ENCODE results near the gene NECTIN2. TPM values are rescaled to one million over a fixed set of nuclear protein-coding genes. Genes with fewer than 3 reads are reported as not detected.

NECTIN2 gene
- total RNA-seq, 1 experiment from 2014 or later, result 96.3 TPM

DNA sequence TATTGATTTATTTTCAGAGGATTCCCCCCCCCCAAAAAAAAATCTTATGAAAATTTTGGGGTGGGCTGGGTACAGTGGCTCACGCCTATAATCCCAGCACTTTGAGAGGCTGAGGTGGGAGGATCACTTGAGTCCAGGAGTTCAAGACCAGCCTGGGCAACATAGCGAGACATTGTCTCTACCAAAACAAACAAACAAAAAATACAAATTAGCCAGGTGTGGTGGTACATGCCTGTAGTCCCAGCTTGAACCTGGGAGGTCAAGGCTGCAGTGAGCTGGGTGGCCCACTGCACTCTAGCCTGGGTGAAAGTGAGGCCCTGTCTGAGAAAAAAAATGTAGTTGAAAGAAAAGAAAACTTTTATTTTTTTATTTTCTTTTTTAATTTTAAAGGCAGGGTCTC lies 17.9 kb downstream of the NECTIN2 start:
- H3K9me2 ChIP-seq (ENCODE audit: insufficient read depth), result no peaks in the 10 kb centered on the region
- H3K4me3 ChIP-seq (replicated peaks in 1 of 2; ENCODE audit: low read depth in 1 of 2, low read length in 2 of 2), result no peak overlapping the region
- H3K27me3 ChIP-seq (ENCODE audit: insufficient read depth, low read length), result no peaks in the 10 kb centered on the region
- H2AFZ ChIP-seq (ENCODE audit: low read depth, low read length, poor library complexity, severe bottlenecking), result no peak overlapping the region
- DNase-seq (ENCODE audit: low read depth, low spot score) (no peak), ATAC-seq (no peak)
- ChIA-PET CTCF (no interaction called here), POLR2A (no interaction called here), RAD21 (ENCODE audit: low non-redundant PET in 1 of 2, low total read pairs in 2 of 2, uncharacterized antibody in 2 of 2, unreplicated experiment in 2 of 2) (no interaction called here)
- no peak overlapping the region for H3K27ac ChIP-seq (ENCODE audit: low read depth, low read length)
- intact Hi-C loops (cut with micrococcal nuclease), result no loop called here
- peaks cover 2 to 6% of the 10 kb centered on the region in 2 experiments; a peak in 2 of 4 replicates for H3K36me3 ChIP-seq (ENCODE audit: control insufficient read depth in 1 of 2, insufficient read depth in 2 of 2, low read length in 2 of 2)
- no peaks in the 10 kb centered on the region for H3K9me3 ChIP-seq (ENCODE audit: control insufficient read depth in 1 of 2, insufficient read depth in 1 of 2, low read depth in 1 of 2, low read length in 2 of 2)
- peaks cover 17 to 36% of the 10 kb centered on the region in 2 experiments for H3K4me1 ChIP-seq (ENCODE audit: control insufficient read depth in 1 of 2, insufficient read depth in 2 of 2, low read length in 2 of 2)
- peaks cover 41% of the 10 kb centered on the region for H3K79me2 ChIP-seq (ENCODE audit: insufficient read depth, low read length)
- H3K9ac ChIP-seq (ENCODE audit: low read length), result no peak overlapping the region
- H3K4me2 ChIP-seq (ENCODE audit: low read length), result no peak overlapping the region
- no peak for TF ChIP-seq YY1 (IDR thresholded peaks at IDR 0.05; ENCODE audit: extremely low read depth, insufficient replicate concordance, low read depth, low read length)
- no peak for TF ChIP-seq FOSL1 (IDR thresholded peaks at IDR 0.05; ENCODE audit: low read depth)
- BruUV-seq (replicated peaks), result no TSS peak
- no peaks in the 10 kb centered on the region for H4K20me1 ChIP-seq (ENCODE audit: insufficient read depth)

DNA sequence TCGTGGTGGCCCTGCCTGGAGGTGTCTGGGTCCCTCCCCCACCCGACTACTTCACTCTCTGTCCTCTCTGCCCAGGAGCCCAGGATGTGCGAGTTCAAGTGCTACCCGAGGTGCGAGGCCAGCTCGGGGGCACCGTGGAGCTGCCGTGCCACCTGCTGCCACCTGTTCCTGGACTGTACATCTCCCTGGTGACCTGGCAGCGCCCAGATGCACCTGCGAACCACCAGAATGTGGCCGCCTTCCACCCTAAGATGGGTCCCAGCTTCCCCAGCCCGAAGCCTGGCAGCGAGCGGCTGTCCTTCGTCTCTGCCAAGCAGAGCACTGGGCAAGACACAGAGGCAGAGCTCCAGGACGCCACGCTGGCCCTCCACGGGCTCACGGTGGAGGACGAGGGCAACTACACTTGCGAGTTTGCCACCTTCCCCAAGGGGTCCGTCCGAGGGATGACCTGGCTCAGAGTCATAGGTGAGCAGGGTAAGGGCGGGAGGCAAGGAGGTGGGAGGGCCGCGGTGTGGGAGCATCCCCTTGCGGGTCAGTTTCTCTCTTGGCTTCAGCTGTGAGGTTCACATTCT lies 19.2 kb downstream of the NECTIN2 start:
- POLR2A ChIA-PET, result no interaction called here
- no peaks in the 10 kb centered on the region for H3K9me3 ChIP-seq (ENCODE audit: control insufficient read depth in 1 of 2, insufficient read depth in 1 of 2, low read depth in 1 of 2, low read length in 2 of 2)
- TF ChIP-seq, protein P1, sequence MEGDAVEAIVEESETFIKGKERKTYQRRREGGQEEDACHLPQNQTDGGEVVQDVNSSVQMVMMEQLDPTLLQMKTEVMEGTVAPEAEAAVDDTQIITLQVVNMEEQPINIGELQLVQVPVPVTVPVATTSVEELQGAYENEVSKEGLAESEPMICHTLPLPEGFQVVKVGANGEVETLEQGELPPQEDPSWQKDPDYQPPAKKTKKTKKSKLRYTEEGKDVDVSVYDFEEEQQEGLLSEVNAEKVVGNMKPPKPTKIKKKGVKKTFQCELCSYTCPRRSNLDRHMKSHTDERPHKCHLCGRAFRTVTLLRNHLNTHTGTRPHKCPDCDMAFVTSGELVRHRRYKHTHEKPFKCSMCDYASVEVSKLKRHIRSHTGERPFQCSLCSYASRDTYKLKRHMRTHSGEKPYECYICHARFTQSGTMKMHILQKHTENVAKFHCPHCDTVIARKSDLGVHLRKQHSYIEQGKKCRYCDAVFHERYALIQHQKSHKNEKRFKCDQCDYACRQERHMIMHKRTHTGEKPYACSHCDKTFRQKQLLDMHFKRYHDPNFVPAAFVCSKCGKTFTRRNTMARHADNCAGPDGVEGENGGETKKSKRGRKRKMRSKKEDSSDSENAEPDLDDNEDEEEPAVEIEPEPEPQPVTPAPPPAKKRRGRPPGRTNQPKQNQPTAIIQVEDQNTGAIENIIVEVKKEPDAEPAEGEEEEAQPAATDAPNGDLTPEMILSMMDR (IDR thresholded peaks at IDR 0.05 in 2 of 3, conservative IDR thresholded peaks at IDR 0.05 in 1 of 3; ENCODE audit: borderline replicate concordance in 1 of 3, insufficient read depth in 1 of 3, low read depth in 2 of 3, low read length in 2 of 3), result no peak
- TF ChIP-seq POLR2A (IDR thresholded peaks at IDR 0.05; ENCODE audit: borderline replicate concordance, extremely low read depth, insufficient read depth, insufficient read length), result no peak
- TF ChIP-seq SP1 (IDR thresholded peaks at IDR 0.05; ENCODE audit: low read depth), result no peak
- TF ChIP-seq POLR2AphosphoS5 (IDR thresholded peaks at IDR 0.05; ENCODE audit: low read depth, low read length), result no peak
- no peak for TF ChIP-seq ELF1 (IDR thresholded peaks at IDR 0.05; ENCODE audit: borderline replicate concordance, low read depth)
- no peak for TF ChIP-seq FOSL1 (IDR thresholded peaks at IDR 0.05; ENCODE audit: low read depth)
- TF ChIP-seq CBX3 (IDR thresholded peaks at IDR 0.05; ENCODE audit: low read depth), result no peak
- TF ChIP-seq RAD21 (IDR thresholded peaks at IDR 0.05; ENCODE audit: low read depth), result no peak
- TF ChIP-seq EGR1 (IDR thresholded peaks at IDR 0.05; ENCODE audit: low read depth), result no peak
- no peak for TF ChIP-seq MAX (IDR thresholded peaks at IDR 0.05)
- TF ChIP-seq EZH2 (IDR thresholded peaks at IDR 0.05), result no peak
- TF ChIP-seq, protein P2, sequence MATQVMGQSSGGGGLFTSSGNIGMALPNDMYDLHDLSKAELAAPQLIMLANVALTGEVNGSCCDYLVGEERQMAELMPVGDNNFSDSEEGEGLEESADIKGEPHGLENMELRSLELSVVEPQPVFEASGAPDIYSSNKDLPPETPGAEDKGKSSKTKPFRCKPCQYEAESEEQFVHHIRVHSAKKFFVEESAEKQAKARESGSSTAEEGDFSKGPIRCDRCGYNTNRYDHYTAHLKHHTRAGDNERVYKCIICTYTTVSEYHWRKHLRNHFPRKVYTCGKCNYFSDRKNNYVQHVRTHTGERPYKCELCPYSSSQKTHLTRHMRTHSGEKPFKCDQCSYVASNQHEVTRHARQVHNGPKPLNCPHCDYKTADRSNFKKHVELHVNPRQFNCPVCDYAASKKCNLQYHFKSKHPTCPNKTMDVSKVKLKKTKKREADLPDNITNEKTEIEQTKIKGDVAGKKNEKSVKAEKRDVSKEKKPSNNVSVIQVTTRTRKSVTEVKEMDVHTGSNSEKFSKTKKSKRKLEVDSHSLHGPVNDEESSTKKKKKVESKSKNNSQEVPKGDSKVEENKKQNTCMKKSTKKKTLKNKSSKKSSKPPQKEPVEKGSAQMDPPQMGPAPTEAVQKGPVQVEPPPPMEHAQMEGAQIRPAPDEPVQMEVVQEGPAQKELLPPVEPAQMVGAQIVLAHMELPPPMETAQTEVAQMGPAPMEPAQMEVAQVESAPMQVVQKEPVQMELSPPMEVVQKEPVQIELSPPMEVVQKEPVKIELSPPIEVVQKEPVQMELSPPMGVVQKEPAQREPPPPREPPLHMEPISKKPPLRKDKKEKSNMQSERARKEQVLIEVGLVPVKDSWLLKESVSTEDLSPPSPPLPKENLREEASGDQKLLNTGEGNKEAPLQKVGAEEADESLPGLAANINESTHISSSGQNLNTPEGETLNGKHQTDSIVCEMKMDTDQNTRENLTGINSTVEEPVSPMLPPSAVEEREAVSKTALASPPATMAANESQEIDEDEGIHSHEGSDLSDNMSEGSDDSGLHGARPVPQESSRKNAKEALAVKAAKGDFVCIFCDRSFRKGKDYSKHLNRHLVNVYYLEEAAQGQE (IDR thresholded peaks at IDR 0.05; ENCODE audit: low read depth), result no peak
- TF ChIP-seq SIN3A (IDR thresholded peaks at IDR 0.05; ENCODE audit: low read depth), result no peak
- TF ChIP-seq JUND (IDR thresholded peaks at IDR 0.05), result no peak
- TF ChIP-seq EZH2phosphoT487 (IDR thresholded peaks at IDR 0.05; ENCODE audit: borderline replicate concordance), result no peak
- TF ChIP-seq ZNF274 (IDR thresholded peaks at IDR 0.05; ENCODE audit: low read depth, low read length), result no peak
- ATAC-seq (no peak), DNase-seq (ENCODE audit: low read depth, low spot score) (no peak)
- no peak overlapping the region for H2AFZ ChIP-seq (ENCODE audit: low read depth, low read length, poor library complexity, severe bottlenecking)
- no peak overlapping the region for H3K9ac ChIP-seq (ENCODE audit: low read length)
- peaks cover 29% of the 10 kb centered on the region for H3K79me2 ChIP-seq (ENCODE audit: insufficient read depth, low read length)
- CTCF ChIA-PET, result no interaction called here
- H3K36me3 ChIP-seq (ENCODE audit: control insufficient read depth in 1 of 2, insufficient read depth in 2 of 2, low read length in 2 of 2), result peaks cover 2 to 5% of the 10 kb centered on the region in 2 experiments; a peak in 2 of 4 replicates
- no TSS peak for BruUV-seq (replicated peaks)
- no peak overlapping the region for H3K4me3 ChIP-seq (replicated peaks in 1 of 2; ENCODE audit: low read depth in 1 of 2, low read length in 2 of 2)
- H3K9me2 ChIP-seq (ENCODE audit: insufficient read depth), result no peaks in the 10 kb centered on the region
- no peak overlapping the region; the same call in 1 of the 2 replicates for H3K27ac ChIP-seq (ENCODE audit: low read depth, low read length)
- H4K20me1 ChIP-seq (ENCODE audit: insufficient read depth), result no peaks in the 10 kb centered on the region
- no peak overlapping the region for H3K4me2 ChIP-seq (ENCODE audit: low read length)
- peaks cover 17 to 36% of the 10 kb centered on the region in 2 experiments for H3K4me1 ChIP-seq (ENCODE audit: control insufficient read depth in 1 of 2, insufficient read depth in 2 of 2, low read length in 2 of 2)
- no peaks in the 10 kb centered on the region for H3K27me3 ChIP-seq (ENCODE audit: insufficient read depth, low read length)
- intact Hi-C loops (cut with micrococcal nuclease), result no loop called here
- RAD21 ChIA-PET (ENCODE audit: low non-redundant PET in 1 of 2, low total read pairs in 2 of 2, uncharacterized antibody in 2 of 2, unreplicated experiment in 2 of 2), result no interaction called here
